Loucy (cell line): ENCODE measurements around the gene NRXN3.

ENCODE experiments used
- H2AFZ ChIP-seq: fragments of 200-600 bp; sonication (generic); 2 replicates; pipeline ENCODE4 v1.6.0; 2016; ENCODE audit warnings: antibody characterized with exemption, mild to moderate bottlenecking, low read length, moderate library complexity
- H3F3A ChIP-seq: fragments of 200-600 bp; 2 replicates; pipeline ENCODE4 v1.6.0; 2016; ENCODE audit warnings: antibody characterized with exemption, low read depth, mild to moderate bottlenecking
- H3K27me3 ChIP-seq: fragments of 200-600 bp; sonication (generic); 2 replicates; pipeline ENCODE4 v1.6.1; 2014; ENCODE audit warnings: low read length, mild to moderate bottlenecking; ENCODE audit not compliant: insufficient read depth, poor library complexity, severe bottlenecking
- H3K36me3 ChIP-seq: fragments of 200-600 bp; sonication (generic); 2 replicates; pipeline ENCODE4 v1.6.1; 2016; ENCODE audit warnings: low read length; ENCODE audit not compliant: insufficient read depth
- H3K4me1 ChIP-seq: fragments of 200-600 bp; sonication (generic); 2 replicates; pipeline ENCODE4 v1.5.1; 2014; ENCODE audit warnings: low read length, mild to moderate bottlenecking; ENCODE audit not compliant: insufficient read depth, poor library complexity, severe bottlenecking
- H3K4me2 ChIP-seq: fragments of 200-600 bp; sonication (generic); 2 replicates; pipeline ENCODE4 v1.6.0; 2014; ENCODE audit warnings: antibody characterized with exemption, low read length, low read depth, mild to moderate bottlenecking; ENCODE audit not compliant: poor library complexity, severe bottlenecking
- H3K4me3 ChIP-seq: fragments of 200-600 bp; sonication (generic); 2 replicates; pipeline ENCODE4 v1.5.1; 2014; ENCODE audit warnings: low read length, mild to moderate bottlenecking, mixed read lengths; ENCODE audit not compliant: poor library complexity, severe bottlenecking
- H3K79me2 ChIP-seq: fragments of 200-600 bp; sonication (generic); 2 replicates; pipeline ENCODE4 v1.6.1; 2014; ENCODE audit warnings: low read length; ENCODE audit not compliant: insufficient read depth
- H3K9ac ChIP-seq: fragments of 200-600 bp; sonication (generic); 2 replicates; pipeline ENCODE4 v1.6.0; 2014; ENCODE audit warnings: mild to moderate bottlenecking, low read depth, low read length, moderate library complexity; ENCODE audit not compliant: poor library complexity, severe bottlenecking
- H3K9me2 ChIP-seq: fragments of 200-600 bp; sonication (generic); replicated peaks from 2 replicates; pipeline ENCODE4 v1.6.1; 2016; ENCODE audit warnings: low read depth, low read length, mixed read lengths
- H3K9me3 ChIP-seq: fragments of 200-600 bp; sonication (generic); 2 replicates; pipeline ENCODE4 v1.6.1; 2014; ENCODE audit warnings: mild to moderate bottlenecking, antibody characterized with exemption, low read length, low read depth; ENCODE audit not compliant: insufficient read depth
- H4K20me1 ChIP-seq: fragments of 200-600 bp; sonication (generic); 2 replicates; pipeline ENCODE4 v1.6.0; 2014; ENCODE audit warnings: antibody characterized with exemption, low read length, mild to moderate bottlenecking; ENCODE audit not compliant: insufficient read depth, poor library complexity, severe bottlenecking
- EZH2phosphoT487 ChIP-seq: fragments of 200-600 bp; IDR thresholded peaks from 2 replicates; pipeline ENCODE4 v1.6.1; 2018; ENCODE audit warnings: antibody characterized with exemption, mild to moderate bottlenecking, moderate library complexity, borderline replicate concordance
- TF ChIP-seq, protein P1 (sequence below): fragments of 200-600 bp; sonication (generic); conservative IDR thresholded peaks from 2 replicates; pipeline ENCODE4 v1.5.1; 2014; ENCODE audit warnings: mild to moderate bottlenecking, antibody characterized with exemption, low read length

NRXN3 gene

GRCh38 chr14:79702197-79702596, 1532.0 kb downstream of the NRXN3 start:
- no peak overlapping the region for H3K4me3 ChIP-seq
- no peak for TF ChIP-seq EZH2phosphoT487
- TF ChIP-seq, protein P1, sequence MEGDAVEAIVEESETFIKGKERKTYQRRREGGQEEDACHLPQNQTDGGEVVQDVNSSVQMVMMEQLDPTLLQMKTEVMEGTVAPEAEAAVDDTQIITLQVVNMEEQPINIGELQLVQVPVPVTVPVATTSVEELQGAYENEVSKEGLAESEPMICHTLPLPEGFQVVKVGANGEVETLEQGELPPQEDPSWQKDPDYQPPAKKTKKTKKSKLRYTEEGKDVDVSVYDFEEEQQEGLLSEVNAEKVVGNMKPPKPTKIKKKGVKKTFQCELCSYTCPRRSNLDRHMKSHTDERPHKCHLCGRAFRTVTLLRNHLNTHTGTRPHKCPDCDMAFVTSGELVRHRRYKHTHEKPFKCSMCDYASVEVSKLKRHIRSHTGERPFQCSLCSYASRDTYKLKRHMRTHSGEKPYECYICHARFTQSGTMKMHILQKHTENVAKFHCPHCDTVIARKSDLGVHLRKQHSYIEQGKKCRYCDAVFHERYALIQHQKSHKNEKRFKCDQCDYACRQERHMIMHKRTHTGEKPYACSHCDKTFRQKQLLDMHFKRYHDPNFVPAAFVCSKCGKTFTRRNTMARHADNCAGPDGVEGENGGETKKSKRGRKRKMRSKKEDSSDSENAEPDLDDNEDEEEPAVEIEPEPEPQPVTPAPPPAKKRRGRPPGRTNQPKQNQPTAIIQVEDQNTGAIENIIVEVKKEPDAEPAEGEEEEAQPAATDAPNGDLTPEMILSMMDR: no peak
- H3K4me2 ChIP-seq: no peak overlapping the region

DNA sequence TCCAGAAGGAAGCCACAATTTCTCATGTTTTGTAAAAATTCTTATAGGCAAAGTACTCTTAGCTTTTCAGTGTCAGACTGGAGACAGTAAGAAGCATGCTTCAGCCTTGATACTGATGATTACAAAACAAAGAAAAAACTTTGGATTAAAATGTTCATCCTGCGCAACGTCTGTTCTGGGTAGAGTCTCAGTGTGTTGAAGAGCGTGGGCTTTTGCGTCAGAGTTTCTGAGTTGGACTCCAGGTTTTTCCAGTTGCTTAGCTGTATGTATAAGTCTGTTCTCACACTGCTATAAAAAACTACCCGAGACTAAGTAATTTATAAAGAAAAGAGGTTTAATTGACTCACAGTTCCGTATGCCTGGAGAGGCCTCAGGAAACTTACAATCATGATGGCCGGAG, 1533.0 kb downstream of the NRXN3 start:
- Histone ChIP-seq H3F3A (no peaks in the 10 kb centered on the region), H3K27me3 (no peaks in the 10 kb centered on the region), H3K4me3 (no peak overlapping the region), H3K9me3 (no peaks in the 10 kb centered on the region), H3K79me2 (no peaks in the 10 kb centered on the region), H3K9ac (no peak overlapping the region), H3K4me2 (no peak overlapping the region), H3K4me1 (no peaks in the 10 kb centered on the region), H2AFZ (no peak overlapping the region), H3K9me2 (no peaks in the 10 kb centered on the region), H3K36me3 (no peaks in the 10 kb centered on the region), H4K20me1 (no peaks in the 10 kb centered on the region)
- no peak for TF ChIP-seq EZH2phosphoT487
- TF ChIP-seq, protein P1: no peak

More at GRCh38 chr14:79702197-79702596, 1532.0 kb downstream of the NRXN3 start:
- Histone ChIP-seq H3K79me2 (no peaks in the 10 kb centered on the region), H4K20me1 (no peaks in the 10 kb centered on the region), H3K9me2 (no peaks in the 10 kb centered on the region), H3K27me3 (no peaks in the 10 kb centered on the region), H3K4me1 (no peaks in the 10 kb centered on the region), H3K9ac (no peak overlapping the region), H2AFZ (no peak overlapping the region), H3K36me3 (no peaks in the 10 kb centered on the region), H3K9me3 (no peaks in the 10 kb centered on the region), H3F3A (no peaks in the 10 kb centered on the region)

- Histone ChIP-seq H3K36me3 (no peaks in the 10 kb centered on the region), H4K20me1 (no peaks in the 10 kb centered on the region), H3K4me3 (no peak overlapping the region), H3K27me3 (no peaks in the 10 kb centered on the region), H3K4me1 (no peaks in the 10 kb centered on the region), H2AFZ (no peak overlapping the region), H3K79me2 (no peaks in the 10 kb centered on the region), H3K9ac (no peak overlapping the region), H3K4me2 (no peak overlapping the region), H3K9me3 (no peaks in the 10 kb centered on the region), H3K9me2 (no peaks in the 10 kb centered on the region), H3F3A (no peaks in the 10 kb centered on the region)
- TF ChIP-seq, protein P1: no peak
- no peak for TF ChIP-seq EZH2phosphoT487
Measured at GRCh38 chr14:79704041-79704807, 1534.1 kb downstream of the NRXN3 start.
